NB4 (cell line): ENCODE measurements around the gene KIAA0040.

ENCODE experiments used
- MYC ChIP-seq: IDR thresholded peaks from 2 replicates; pipeline ENCODE4 v1.6.1; 2011; ENCODE audit warnings: low read depth, low read length
- POLR2A ChIP-seq: IDR thresholded peaks from 2 replicates; pipeline ENCODE4 v1.6.1; 2011; ENCODE audit warnings: mild to moderate bottlenecking; ENCODE audit not compliant: insufficient read length; ENCODE audit errors: extremely low read depth
- TF ChIP-seq, protein P1 (sequence below): IDR thresholded peaks from one replicate; pipeline ENCODE4 v1.5.1; 2012; ENCODE audit warnings: low read depth, low read length
- TF ChIP-seq, protein P2 (sequence below): IDR thresholded peaks from 2 replicates; pipeline ENCODE4 v1.6.1; 2011; ENCODE audit warnings: low read depth, low read length

DNA sequence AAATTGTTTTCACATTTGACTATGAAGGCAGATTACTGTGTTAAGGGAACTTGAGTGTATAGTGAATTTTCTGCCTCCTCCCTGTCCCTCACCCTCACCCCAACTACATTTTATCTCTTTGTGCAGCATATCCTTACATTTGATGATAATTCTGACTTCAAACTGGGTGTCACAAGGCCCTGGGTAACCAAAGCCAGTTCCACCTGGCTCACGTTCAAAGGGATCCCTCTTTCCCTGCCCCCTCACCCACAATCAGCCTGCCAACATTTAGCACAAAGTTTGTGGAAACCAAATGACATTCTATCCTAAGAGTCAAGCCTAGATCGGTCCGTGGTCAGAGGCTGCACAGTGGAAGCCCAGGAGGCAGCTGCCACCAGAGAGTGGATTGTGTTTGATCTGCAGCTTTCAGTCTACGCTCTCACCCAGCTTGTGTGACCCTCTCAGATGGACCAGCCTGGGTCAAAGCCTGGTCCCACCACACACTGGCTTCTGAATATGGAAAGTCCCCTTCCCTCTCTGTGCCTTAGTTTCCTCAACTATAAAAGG is 10.3 kb downstream of the KIAA0040 start:
- TF ChIP-seq, protein P1, sequence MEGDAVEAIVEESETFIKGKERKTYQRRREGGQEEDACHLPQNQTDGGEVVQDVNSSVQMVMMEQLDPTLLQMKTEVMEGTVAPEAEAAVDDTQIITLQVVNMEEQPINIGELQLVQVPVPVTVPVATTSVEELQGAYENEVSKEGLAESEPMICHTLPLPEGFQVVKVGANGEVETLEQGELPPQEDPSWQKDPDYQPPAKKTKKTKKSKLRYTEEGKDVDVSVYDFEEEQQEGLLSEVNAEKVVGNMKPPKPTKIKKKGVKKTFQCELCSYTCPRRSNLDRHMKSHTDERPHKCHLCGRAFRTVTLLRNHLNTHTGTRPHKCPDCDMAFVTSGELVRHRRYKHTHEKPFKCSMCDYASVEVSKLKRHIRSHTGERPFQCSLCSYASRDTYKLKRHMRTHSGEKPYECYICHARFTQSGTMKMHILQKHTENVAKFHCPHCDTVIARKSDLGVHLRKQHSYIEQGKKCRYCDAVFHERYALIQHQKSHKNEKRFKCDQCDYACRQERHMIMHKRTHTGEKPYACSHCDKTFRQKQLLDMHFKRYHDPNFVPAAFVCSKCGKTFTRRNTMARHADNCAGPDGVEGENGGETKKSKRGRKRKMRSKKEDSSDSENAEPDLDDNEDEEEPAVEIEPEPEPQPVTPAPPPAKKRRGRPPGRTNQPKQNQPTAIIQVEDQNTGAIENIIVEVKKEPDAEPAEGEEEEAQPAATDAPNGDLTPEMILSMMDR, result no peak
- TF ChIP-seq POLR2A (no peak), MYC (no peak)
- TF ChIP-seq, protein P2, sequence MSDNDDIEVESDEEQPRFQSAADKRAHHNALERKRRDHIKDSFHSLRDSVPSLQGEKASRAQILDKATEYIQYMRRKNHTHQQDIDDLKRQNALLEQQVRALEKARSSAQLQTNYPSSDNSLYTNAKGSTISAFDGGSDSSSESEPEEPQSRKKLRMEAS, result no peak
